Upper lobe of left lung (tissue), 4 donors: ENCODE data around the gene SLCO4A1.

ENCODE experiments used
- EP300 ChIP-seq, 4 donors: sonication (generic); formaldehyde crosslinking; IDR thresholded peaks; one replicate each; pipeline ENCODE4 v1.5.1; 2017; ENCODE audit warnings: antibody characterized with exemption in 4 of 4, control low read depth in 2 of 4
- POLR2A ChIP-seq, 4 donors: fragments of 450-650 bp; IDR thresholded peaks; one replicate each; pipeline ENCODE4 v1.5.1; 2016 to 2017; ENCODE audit warnings: antibody characterized with exemption in 4 of 4, mild to moderate bottlenecking in 2 of 4
- POLR2AphosphoS5 ChIP-seq, 2 donors: sonication (generic); formaldehyde crosslinking; IDR thresholded peaks; one replicate each; pipeline ENCODE4 v1.5.1; 2017; ENCODE audit warnings: antibody characterized with exemption in 2 of 2
- TF ChIP-seq, protein P1 (sequence below), 6 experiments: fragments of 450-650 bp in 4 of 6; fragments of 200-600 bp in 2 of 6; sonication (generic) in 2 of 6; IDR thresholded peaks; one replicate each; pipeline ENCODE4 v1.5.1; 2016 to 2019; ENCODE audit warnings: antibody characterized with exemption in 6 of 6

DNA sequence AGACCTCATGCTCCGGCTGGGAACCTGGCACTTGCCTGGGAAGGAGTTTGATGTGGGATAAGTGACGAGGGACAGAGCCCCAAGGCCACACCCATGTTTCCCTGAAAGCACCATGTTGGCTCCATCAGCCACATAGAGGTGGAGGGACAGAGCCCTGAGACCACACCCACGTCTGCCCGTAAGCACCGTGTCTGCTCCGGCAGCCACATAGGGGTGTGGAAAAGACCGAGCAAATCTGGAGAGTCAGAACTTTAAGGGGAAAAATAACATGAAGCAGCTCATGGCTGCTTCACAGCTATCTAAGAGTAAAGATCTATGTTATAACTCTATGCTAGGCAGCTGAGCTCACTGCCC is 15.3 kb downstream of the SLCO4A1 start:
- TF ChIP-seq, protein P1, sequence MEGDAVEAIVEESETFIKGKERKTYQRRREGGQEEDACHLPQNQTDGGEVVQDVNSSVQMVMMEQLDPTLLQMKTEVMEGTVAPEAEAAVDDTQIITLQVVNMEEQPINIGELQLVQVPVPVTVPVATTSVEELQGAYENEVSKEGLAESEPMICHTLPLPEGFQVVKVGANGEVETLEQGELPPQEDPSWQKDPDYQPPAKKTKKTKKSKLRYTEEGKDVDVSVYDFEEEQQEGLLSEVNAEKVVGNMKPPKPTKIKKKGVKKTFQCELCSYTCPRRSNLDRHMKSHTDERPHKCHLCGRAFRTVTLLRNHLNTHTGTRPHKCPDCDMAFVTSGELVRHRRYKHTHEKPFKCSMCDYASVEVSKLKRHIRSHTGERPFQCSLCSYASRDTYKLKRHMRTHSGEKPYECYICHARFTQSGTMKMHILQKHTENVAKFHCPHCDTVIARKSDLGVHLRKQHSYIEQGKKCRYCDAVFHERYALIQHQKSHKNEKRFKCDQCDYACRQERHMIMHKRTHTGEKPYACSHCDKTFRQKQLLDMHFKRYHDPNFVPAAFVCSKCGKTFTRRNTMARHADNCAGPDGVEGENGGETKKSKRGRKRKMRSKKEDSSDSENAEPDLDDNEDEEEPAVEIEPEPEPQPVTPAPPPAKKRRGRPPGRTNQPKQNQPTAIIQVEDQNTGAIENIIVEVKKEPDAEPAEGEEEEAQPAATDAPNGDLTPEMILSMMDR (IDR thresholded peaks at IDR 0.05): no peak
- TF ChIP-seq POLR2A (IDR thresholded peaks at IDR 0.05) (no peak), EP300 (IDR thresholded peaks at IDR 0.05) (no peak), POLR2AphosphoS5 (IDR thresholded peaks at IDR 0.05) (no peak)
